Transverse colon (tissue), 4 donors: ENCODE results near the gene RNF214. TPM values are rescaled to one million over a fixed set of nuclear protein-coding genes. Genes with fewer than 3 reads are reported as not detected.
A peak's percentile ranks its signal among the peaks of the same experiment; 100 is the strongest.

Source experiments
- DNase-seq: peaks from one replicate; pipeline ENCODE4 v3.0.0-alpha.2; 2019
- H3K27ac ChIP-seq, 4 donors: fragments of 200-600 bp; sonication (generic); 2 replicates each; pipeline ENCODE4 v1.5.1; 2016 to 2018; ENCODE audit warnings: inconsistent platforms in 4 of 4
- H3K27me3 ChIP-seq: fragments of 200-600 bp; sonication (generic); 2 replicates; pipeline ENCODE4 v1.5.1; 2017; ENCODE audit warnings: inconsistent platforms
- H3K36me3 ChIP-seq, 4 donors: fragments of 200-600 bp; sonication (generic); 2 replicates each; pipeline ENCODE4 v1.5.1; 2017 to 2019; ENCODE audit warnings: inconsistent platforms in 4 of 4
- H3K4me1 ChIP-seq, 4 donors: fragments of 200-600 bp; sonication (generic); 2 replicates each; pipeline ENCODE4 v1.5.1; 2017 to 2020; ENCODE audit warnings: inconsistent platforms in 4 of 4
- H3K4me3 ChIP-seq, 4 donors: fragments of 200-600 bp; sonication (generic); 1 replicate in 1 of 4; 2 replicates in 3 of 4; pipeline versions ENCODE4 v1.5.1 to v1.6.1; 2017 to 2019; ENCODE audit warnings: inconsistent platforms in 4 of 4
- H3K9me3 ChIP-seq, 2 donors: fragments of 200-600 bp; sonication (generic); 2 replicates each; pipeline ENCODE4 v1.5.1; 2017 to 2019; ENCODE audit warnings: inconsistent platforms in 2 of 2
- CTCF ChIP-seq, 5 experiments: fragments of 200-600 bp in 3 of 5; fragments of 450-650 bp in 2 of 5; sonication (generic) in 3 of 5; IDR thresholded peaks; 1 replicate in 2 of 5; 2 replicates in 3 of 5; pipeline ENCODE4 v1.5.1; 2016 to 2017; ENCODE audit warnings: antibody characterized with exemption in 5 of 5, inconsistent platforms in 3 of 5, mild to moderate bottlenecking in 2 of 5, moderate library complexity in 1 of 5
- EP300 ChIP-seq: sonication (generic); formaldehyde crosslinking; IDR thresholded peaks from one replicate; pipeline ENCODE4 v1.6.1; 2017; ENCODE audit warnings: antibody characterized with exemption, low read depth
- POLR2A ChIP-seq: fragments of 450-650 bp; IDR thresholded peaks from one replicate; pipeline ENCODE4 v1.6.1; 2016; ENCODE audit warnings: antibody characterized with exemption, mild to moderate bottlenecking, moderate library complexity
- POLR2AphosphoS5 ChIP-seq, 3 donors: sonication (generic); formaldehyde crosslinking; IDR thresholded peaks; one replicate each; pipeline ENCODE4 v1.6.1; 2016; ENCODE audit warnings: antibody characterized with exemption in 3 of 3
- WGBS, 2 donors: methylation state at CpG; one replicate each; pipeline ENCODE4 v1.1.5; 2018; ENCODE audit warnings: low coverage in 1 of 2; 5-methylcytosine and 5-hydroxymethylcytosine counted together
- in situ Hi-C, 4 donors: fragments of 200-750 bp; cut with MboI; loops; one replicate each; pipeline versions ENCODE4 v1.15.0 to v1.15.1; 2017; ENCODE audit warnings: low sequenced_read_pairs in 3 of 4, low pct_ligation_motif_present in 1 of 4, low pct_unique_long_range_greater_than_20kb in 1 of 4
- intact Hi-C: fragments of 100-400 bp; cut with DNase I; formaldehyde crosslinking; loops from one replicate; pipeline ENCODE4 v1.15.1; 2023; ENCODE audit warnings: low total_unique reads
- total RNA-seq, 4 donors: library from RNA; depleted of rRNA; stranded (reverse); fragments of >200 nt; gene quantifications; one replicate each; pipeline ENCODE4 v1.1.0, GENCODE V29; 2016

RNF214 gene
- total RNA-seq, 4 donors from 2014 or later = 11.1 to 139 (median 14.5) TPM

GRCh38 chr11:117192401-117192875 lies 40.0 kb upstream of the RNF214 start:
- Histone ChIP-seq H3K27me3 (no peaks in the 10 kb centered on the region), H3K4me3 (no peak overlapping the region), H3K27ac (no peak overlapping the region), H3K9me3 (no peaks in the 10 kb centered on the region), H3K36me3 (peaks cover 0 to 28% (median 11%) of the 10 kb centered on the region in 4 donors), H3K4me1 (peaks cover 0 to 20% (median 9%) of the 10 kb centered on the region in 4 donors)
- no peak for DNase-seq
- intact Hi-C loops (no loop called here), in situ Hi-C loops (no loop called here)
- TF ChIP-seq POLR2A = no peak
- no peak for TF ChIP-seq EP300
- TF ChIP-seq CTCF (IDR thresholded peaks at IDR 0.05) = no peak
- TF ChIP-seq POLR2AphosphoS5 (IDR thresholded peaks at IDR 0.05) = no peak
- WGBS, 2 donors = 91% methylated on average over 17 of the region's 17 CpGs; no CpG with 5 or more reads in 1 of the 2 donors

GRCh38 chr11:117193130-117194020 lies 39.1 kb upstream of the RNF214 start:
- Histone ChIP-seq H3K27me3 (no peaks in the 10 kb centered on the region), H3K36me3 (peaks cover 0 to 27% (median 7%) of the 10 kb centered on the region in 4 donors), H3K9me3 (no peaks in the 10 kb centered on the region), H3K4me1 (peaks cover 8 to 25% (median 19%) of the 10 kb centered on the region in 4 donors), H3K27ac (no peak overlapping the region), H3K4me3 (no peak overlapping the region)
- no peak for TF ChIP-seq CTCF (IDR thresholded peaks at IDR 0.05)
- TF ChIP-seq EP300 = no peak
- no peak for DNase-seq
- WGBS, 2 donors = 97% methylated on average over 15 of the region's 15 CpGs; no CpG with 5 or more reads in 1 of the 2 donors
- in situ Hi-C loops (no loop called here), intact Hi-C loops (no loop called here)

DNA sequence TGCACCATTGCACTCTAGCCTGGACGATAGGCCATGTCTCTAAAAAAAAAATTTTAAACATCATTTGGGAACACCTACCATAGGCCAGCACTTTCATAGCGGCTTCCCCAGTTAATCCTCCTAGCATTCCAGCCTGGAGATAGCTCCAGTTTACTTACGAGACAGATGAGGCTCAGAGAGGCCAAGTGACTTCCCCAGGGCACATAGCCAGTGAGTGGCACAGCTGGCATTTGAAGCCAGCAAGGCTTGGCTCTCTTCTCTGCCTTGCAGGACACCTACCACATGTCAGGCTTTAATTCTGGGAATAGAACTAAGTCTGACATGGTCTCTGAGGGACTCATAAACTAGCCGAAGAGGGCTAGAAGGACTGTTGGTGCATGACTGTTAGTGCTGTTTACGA lies 38.2 kb upstream of the RNF214 start:
- no peak for DNase-seq
- no peaks in the 10 kb centered on the region for H3K27me3 ChIP-seq
- intact Hi-C loops (no loop called here), in situ Hi-C loops (no loop called here)
- TF ChIP-seq POLR2A = no peak
- no peak for TF ChIP-seq CTCF (IDR thresholded peaks at IDR 0.05)
- TF ChIP-seq EP300 = no peak
- TF ChIP-seq POLR2AphosphoS5 (IDR thresholded peaks at IDR 0.05) = no peak
- no peaks in the 10 kb centered on the region for H3K9me3 ChIP-seq
- no peak overlapping the region for H3K4me3 ChIP-seq
- H3K36me3 ChIP-seq = peaks cover 0 to 18% (median 3%) of the 10 kb centered on the region in 4 donors
- H3K27ac ChIP-seq = peak overlapping the region in 1 of 4 donors; percentile 29
- H3K4me1 ChIP-seq = peaks cover 11 to 30% (median 25%) of the 10 kb centered on the region in 4 donors
- WGBS, 2 donors = 86% methylated on average over 1 to 4 of the region's 5 CpGs

- H3K4me1 ChIP-seq = peaks cover 11 to 30% (median 25%) of the 10 kb centered on the region in 4 donors
- in situ Hi-C loops (no loop called here), intact Hi-C loops (no loop called here)
- peak overlapping the region in 2 of 4 donors; percentile 29 to 32 for H3K27ac ChIP-seq
- 39 to 57% methylated on average over 3 to 4 of the region's 4 CpGs for WGBS, 2 donors
- H3K27me3 ChIP-seq = no peaks in the 10 kb centered on the region
- peak; percentile 53 for DNase-seq
- TF ChIP-seq POLR2A = peak; percentile 37
- no peak for TF ChIP-seq CTCF (IDR thresholded peaks at IDR 0.05)
- H3K36me3 ChIP-seq = peaks cover 0 to 17% (median 1%) of the 10 kb centered on the region in 4 donors
- no peaks in the 10 kb centered on the region for H3K9me3 ChIP-seq
- H3K4me3 ChIP-seq = no peak overlapping the region
These were observed 37.2 kb upstream of the RNF214 start for GRCh38 chr11:117195258-117195657.
